Vagina (tissue), 2 donors: ENCODE results near the gene GRM4. TPM values are rescaled to one million over a fixed set of nuclear protein-coding genes. Genes with fewer than 3 reads are reported as not detected.

Experiments used
- DNase-seq, 2 donors: peaks; one replicate each; pipeline ENCODE4 v3.0.0-alpha.2; 2017; ENCODE audit errors: extremely low spot score in 2 of 2
- H3K27ac ChIP-seq: fragments of 200-600 bp; sonication (generic); one replicate; pipeline ENCODE4 v1.5.1; 2019
- H3K27me3 ChIP-seq: fragments of 200-600 bp; sonication (generic); one replicate; pipeline ENCODE4 v1.5.1; 2019
- H3K36me3 ChIP-seq, 2 donors: fragments of 200-600 bp; sonication (generic); one replicate each; pipeline ENCODE4 v1.5.1; 2017 to 2019
- H3K4me1 ChIP-seq: fragments of 200-600 bp; sonication (generic); one replicate; pipeline ENCODE4 v1.5.1; 2019
- H3K4me3 ChIP-seq, 2 donors: fragments of 200-600 bp; sonication (generic); 1 replicate in 1 of 2; 2 replicates in 1 of 2; pipeline ENCODE4 v1.5.1; 2016 to 2019
- H3K9me3 ChIP-seq: fragments of 200-600 bp; sonication (generic); one replicate; pipeline ENCODE4 v1.5.1; 2019
- CTCF ChIP-seq, 3 experiments: fragments of 450-650 bp in 2 of 3; fragments of 200-600 bp in 1 of 3; sonication (generic) in 1 of 3; IDR thresholded peaks; one replicate each; pipeline ENCODE4 v1.5.1; 2017 to 2019; ENCODE audit warnings: antibody characterized with exemption in 3 of 3, mild to moderate bottlenecking in 2 of 3, moderate library complexity in 2 of 3
- POLR2A ChIP-seq, 2 donors: fragments of 450-650 bp; IDR thresholded peaks; one replicate each; pipeline ENCODE4 v1.6.1; 2017; ENCODE audit warnings: antibody characterized with exemption in 2 of 2, mild to moderate bottlenecking in 2 of 2, moderate library complexity in 2 of 2
- POLR2AphosphoS5 ChIP-seq, 2 donors: sonication (generic); formaldehyde crosslinking; IDR thresholded peaks; one replicate each; pipeline ENCODE4 v1.9.0; 2017; ENCODE audit warnings: antibody characterized with exemption in 2 of 2, mild to moderate bottlenecking in 2 of 2, low read depth in 1 of 2; ENCODE audit not compliant: insufficient read depth in 1 of 2
- intact Hi-C: fragments of 100-400 bp; cut with DNase I; formaldehyde crosslinking; loops from one replicate; pipeline ENCODE4 v1.15.1; 2023
- total RNA-seq: library from RNA; depleted of rRNA; stranded (reverse); fragments of >200 nt; gene quantifications from one replicate; pipeline ENCODE4 v1.2.3, GENCODE V29; 2016

Gene GRM4
- total RNA-seq, 1 donor from 2014 or later: not detected

- no peaks in the 10 kb centered on the region for H3K27me3 ChIP-seq
- TF ChIP-seq POLR2AphosphoS5 (IDR thresholded peaks at IDR 0.05; ENCODE audit: insufficient read depth in 1 of 2, low read depth in 1 of 2) (no peak), CTCF (IDR thresholded peaks at IDR 0.05) (no peak), POLR2A (IDR thresholded peaks at IDR 0.05) (no peak)
- no peak overlapping the region for H3K4me3 ChIP-seq
- no peak overlapping the region for H3K27ac ChIP-seq
- H3K9me3 ChIP-seq: no peaks in the 10 kb centered on the region
- no peak for DNase-seq
- no peaks in the 10 kb centered on the region for H3K36me3 ChIP-seq
- intact Hi-C loops: no loop called here
- no peaks in the 10 kb centered on the region for H3K4me1 ChIP-seq
These were observed 108.7 kb downstream of the GRM4 start for GRCh38 chr6:34037151-34037550.

GRCh38 chr6:34036357-34037069 lies 109.4 kb downstream of the GRM4 start:
- TF ChIP-seq CTCF (IDR thresholded peaks at IDR 0.05) (no peak), POLR2AphosphoS5 (IDR thresholded peaks at IDR 0.05; ENCODE audit: insufficient read depth in 1 of 2, low read depth in 1 of 2) (no peak), POLR2A (IDR thresholded peaks at IDR 0.05) (no peak)
- no peaks in the 10 kb centered on the region for H3K27me3 ChIP-seq

GRCh38 chr6:34035704-34036356 lies 110.1 kb downstream of the GRM4 start:
- no peak overlapping the region for H3K4me3 ChIP-seq
- H3K9me3 ChIP-seq: no peaks in the 10 kb centered on the region
- H3K4me1 ChIP-seq: no peaks in the 10 kb centered on the region
- intact Hi-C loops: no loop called here
- H3K27ac ChIP-seq: no peak overlapping the region
- H3K36me3 ChIP-seq: no peaks in the 10 kb centered on the region
- H3K27me3 ChIP-seq: no peaks in the 10 kb centered on the region
- TF ChIP-seq POLR2A (IDR thresholded peaks at IDR 0.05): no peak
- TF ChIP-seq POLR2AphosphoS5 (IDR thresholded peaks at IDR 0.05; ENCODE audit: insufficient read depth in 1 of 2, low read depth in 1 of 2): no peak
- no peak for TF ChIP-seq CTCF (IDR thresholded peaks at IDR 0.05)
- no peak for DNase-seq

More at GRCh38 chr6:34036357-34037069, 109.4 kb downstream of the GRM4 start:
- no peaks in the 10 kb centered on the region for H3K36me3 ChIP-seq
- no peak overlapping the region for H3K4me3 ChIP-seq
- no peaks in the 10 kb centered on the region for H3K9me3 ChIP-seq
- intact Hi-C loops: no loop called here
- DNase-seq: no peak
- no peak overlapping the region for H3K27ac ChIP-seq
- no peaks in the 10 kb centered on the region for H3K4me1 ChIP-seq

GRCh38 chr6:34035161-34035560 lies 110.7 kb downstream of the GRM4 start:
- Histone ChIP-seq H3K36me3 (no peaks in the 10 kb centered on the region), H3K27me3 (no peaks in the 10 kb centered on the region), H3K4me3 (no peak overlapping the region), H3K27ac (no peak overlapping the region), H3K9me3 (no peaks in the 10 kb centered on the region), H3K4me1 (no peaks in the 10 kb centered on the region)
- intact Hi-C loops: no loop called here
- no peak for DNase-seq
- TF ChIP-seq CTCF (IDR thresholded peaks at IDR 0.05): no peak
- no peak for TF ChIP-seq POLR2A (IDR thresholded peaks at IDR 0.05)
- no peak for TF ChIP-seq POLR2AphosphoS5 (IDR thresholded peaks at IDR 0.05; ENCODE audit: insufficient read depth in 1 of 2, low read depth in 1 of 2)

GRCh38 chr6:34032856-34033255 lies 113.0 kb downstream of the GRM4 start:
- Histone ChIP-seq H3K9me3 (no peaks in the 10 kb centered on the region), H3K36me3 (no peaks in the 10 kb centered on the region), H3K4me1 (no peaks in the 10 kb centered on the region), H3K27me3 (no peaks in the 10 kb centered on the region), H3K27ac (no peak overlapping the region), H3K4me3 (no peak overlapping the region)
- DNase-seq: no peak
- intact Hi-C loops: no loop called here
- no peak for TF ChIP-seq POLR2AphosphoS5 (IDR thresholded peaks at IDR 0.05; ENCODE audit: insufficient read depth in 1 of 2, low read depth in 1 of 2)
- TF ChIP-seq POLR2A (IDR thresholded peaks at IDR 0.05): no peak
- TF ChIP-seq CTCF (IDR thresholded peaks at IDR 0.05): no peak
